ENCODE data around the gene TAL2.

Gene TAL2

DNA sequence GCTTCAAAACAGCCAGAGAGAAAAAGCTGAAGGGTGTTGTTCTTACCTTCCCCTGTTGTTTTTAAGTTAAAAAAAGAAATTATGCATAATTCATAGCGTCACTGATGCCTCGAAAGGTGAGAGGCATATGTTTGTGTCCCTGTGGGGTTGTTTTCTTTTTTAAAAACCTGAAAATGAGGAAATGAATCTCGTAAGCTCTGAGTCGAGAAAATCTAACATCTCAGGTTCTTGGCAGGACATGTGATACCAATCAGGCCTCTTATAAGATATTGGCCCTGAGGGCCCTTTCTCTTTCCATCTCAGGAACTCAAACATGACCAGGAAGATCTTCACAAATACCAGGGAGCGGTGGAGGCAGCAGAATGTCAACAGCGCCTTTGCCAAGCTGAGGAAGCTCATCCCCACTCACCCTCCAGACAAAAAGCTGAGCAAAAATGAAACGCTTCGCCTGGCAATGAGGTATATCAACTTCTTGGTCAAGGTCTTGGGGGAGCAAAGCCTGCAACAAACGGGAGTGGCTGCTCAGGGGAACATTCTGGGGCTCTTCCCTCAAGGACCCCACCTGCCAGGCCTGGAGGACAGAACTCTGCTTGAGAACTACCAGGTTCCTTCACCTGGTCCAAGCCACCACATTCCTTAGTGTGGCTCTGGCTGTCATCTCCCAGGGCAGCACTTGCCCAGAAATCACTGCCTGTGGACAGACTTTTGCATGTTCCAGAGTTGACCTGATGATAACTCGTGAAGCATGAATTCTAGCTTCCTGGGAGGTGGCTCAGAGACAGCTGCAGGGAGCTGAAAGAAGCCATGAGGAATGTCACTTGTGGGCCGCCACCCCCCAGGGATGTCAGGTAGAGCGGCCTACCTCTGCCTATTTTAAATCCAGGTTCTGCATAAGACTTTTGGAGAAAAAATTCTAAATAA is at the start of gene TAL2:
TAL2 (plus strand) TSS at position 274 of the 921 bp plus-strand sequence; CDS start at position 314, 40 bp downstream.
- no peak for DNase-seq

DNA sequence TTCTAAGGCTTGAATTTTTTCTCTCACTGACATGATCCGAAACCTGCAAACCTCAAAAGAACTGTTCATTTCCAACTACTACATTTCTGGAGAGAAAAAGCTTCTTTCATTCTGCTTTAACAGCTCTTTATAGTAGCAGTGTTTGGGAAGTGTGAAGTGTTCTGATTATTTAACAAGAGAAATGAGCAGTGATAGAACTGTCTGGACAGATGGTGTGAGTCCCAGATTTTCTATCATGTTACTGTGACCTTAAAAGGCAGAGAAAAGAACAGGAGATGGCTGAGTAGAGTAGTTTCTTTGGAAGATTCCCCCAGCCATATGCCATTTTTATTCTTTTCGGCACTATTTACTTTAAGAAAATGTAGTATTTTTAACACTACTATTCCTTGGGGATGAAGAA is 41.3 kb upstream of the TAL2 start:
- no peak for DNase-seq

DNA sequence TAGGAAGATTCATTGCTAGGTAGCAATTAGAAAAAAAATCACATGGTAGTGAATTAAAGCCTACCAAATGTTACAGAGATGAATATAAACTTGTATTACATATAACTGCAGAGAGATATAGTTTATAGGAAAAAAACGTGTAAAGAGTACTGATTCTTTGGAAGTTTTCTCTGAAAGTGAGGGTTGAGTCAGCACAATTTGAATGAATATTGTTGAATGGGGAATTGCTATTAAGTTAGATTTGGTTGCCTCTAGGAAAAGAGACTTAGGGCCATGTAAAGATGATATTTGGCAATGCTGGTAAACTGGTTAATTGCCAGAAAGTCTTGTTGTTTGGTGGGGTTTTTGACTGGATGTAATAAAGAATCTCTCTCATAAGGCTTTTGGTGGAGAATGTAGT is 37.2 kb upstream of the TAL2 start:
- DNase-seq: no peak

- no peak for DNase-seq
These were observed 29.4 kb upstream of the TAL2 start for GRCh38 chr9:105632807-105633206.

DNA sequence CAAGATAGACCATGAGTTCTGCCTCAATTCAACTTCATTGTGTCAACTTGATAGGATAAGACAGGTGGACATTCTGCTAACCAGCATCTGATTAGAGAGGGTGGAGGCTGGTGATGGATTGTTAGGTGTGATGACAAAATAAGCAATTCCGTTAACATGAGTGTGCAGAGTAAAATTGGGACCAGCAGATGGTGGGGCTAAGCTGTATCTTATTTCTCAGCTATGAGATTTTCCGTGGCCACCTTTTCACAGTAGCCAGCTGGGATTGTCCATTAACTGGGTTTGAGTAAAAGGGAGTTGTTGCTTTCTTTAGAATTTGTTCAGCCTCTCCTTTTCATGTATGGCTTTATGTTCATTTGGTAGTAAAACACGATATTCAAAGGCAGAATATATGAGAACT is 28.8 kb upstream of the TAL2 start:
- DNase-seq: no peak

DNA sequence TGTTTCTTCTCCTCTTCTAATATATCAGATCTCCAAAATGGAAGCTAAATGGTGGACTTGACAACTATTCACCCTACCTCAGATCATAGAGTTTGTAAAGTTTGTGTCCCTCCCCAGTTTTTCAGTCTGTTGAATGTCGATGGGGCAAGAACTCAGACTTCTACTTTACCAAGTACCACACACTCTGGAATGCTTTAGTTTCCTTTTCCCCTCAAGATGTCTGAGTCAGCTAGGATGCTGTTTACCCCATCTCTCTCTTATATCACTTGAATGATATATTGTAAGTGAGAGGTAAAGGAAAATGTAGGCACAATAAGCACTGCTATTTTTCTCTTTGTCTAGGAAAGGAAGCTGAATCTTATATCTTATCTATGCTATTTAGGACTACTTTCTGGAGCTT is 25.9 kb upstream of the TAL2 start:
- no peak for DNase-seq

DNA sequence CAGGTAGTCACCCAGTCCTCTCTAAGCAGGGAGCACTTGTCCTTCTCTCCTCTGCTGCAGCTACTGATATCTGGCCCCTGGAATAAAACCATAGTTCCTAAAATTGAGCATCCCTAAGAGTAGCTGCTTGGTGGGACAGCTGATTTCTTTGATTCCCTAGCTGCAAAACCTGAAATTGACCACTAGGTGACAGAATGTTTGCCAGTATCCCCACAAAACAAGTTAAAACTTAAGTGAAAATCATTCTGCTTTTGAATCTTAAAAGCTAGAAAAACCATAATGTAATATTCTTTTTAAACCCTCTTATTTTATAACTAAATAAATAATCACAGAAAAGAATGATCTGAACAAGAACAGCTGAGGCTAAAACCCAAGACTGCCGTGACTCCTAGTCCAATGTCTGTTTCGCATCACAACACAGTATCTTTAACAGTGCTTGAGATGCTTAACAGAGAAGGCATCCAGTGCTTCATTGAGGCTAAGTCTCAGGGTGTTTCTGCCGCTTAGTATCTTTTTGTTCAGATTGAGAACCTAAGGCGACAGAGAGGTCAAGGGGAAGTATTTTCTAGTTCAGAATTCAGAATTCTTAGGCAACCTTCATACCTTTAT is 24.4 kb upstream of the TAL2 start:
- no peak for DNase-seq

GRCh38 chr9:105639936-105640335 is 22.3 kb upstream of the TAL2 start:
- no peak for DNase-seq

DNA sequence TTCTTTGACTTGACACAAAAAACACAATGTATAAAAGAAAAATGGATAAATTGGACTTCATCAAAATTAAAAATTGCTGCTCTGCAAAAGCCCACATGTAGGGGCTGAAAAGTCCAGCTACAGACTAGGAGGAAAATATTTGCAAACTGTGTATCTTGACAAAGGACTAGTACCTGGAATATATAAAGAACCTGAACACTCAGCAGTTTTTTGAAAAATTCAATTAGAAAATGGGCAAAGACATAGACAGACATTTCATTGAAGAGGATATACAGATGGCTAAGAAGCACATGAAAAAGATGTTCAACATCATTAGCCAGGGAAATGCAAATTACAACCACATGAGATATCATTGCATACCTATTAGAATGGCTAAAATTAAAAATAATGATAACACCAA is 18.5 kb upstream of the TAL2 start:
- no peak for DNase-seq

DNA sequence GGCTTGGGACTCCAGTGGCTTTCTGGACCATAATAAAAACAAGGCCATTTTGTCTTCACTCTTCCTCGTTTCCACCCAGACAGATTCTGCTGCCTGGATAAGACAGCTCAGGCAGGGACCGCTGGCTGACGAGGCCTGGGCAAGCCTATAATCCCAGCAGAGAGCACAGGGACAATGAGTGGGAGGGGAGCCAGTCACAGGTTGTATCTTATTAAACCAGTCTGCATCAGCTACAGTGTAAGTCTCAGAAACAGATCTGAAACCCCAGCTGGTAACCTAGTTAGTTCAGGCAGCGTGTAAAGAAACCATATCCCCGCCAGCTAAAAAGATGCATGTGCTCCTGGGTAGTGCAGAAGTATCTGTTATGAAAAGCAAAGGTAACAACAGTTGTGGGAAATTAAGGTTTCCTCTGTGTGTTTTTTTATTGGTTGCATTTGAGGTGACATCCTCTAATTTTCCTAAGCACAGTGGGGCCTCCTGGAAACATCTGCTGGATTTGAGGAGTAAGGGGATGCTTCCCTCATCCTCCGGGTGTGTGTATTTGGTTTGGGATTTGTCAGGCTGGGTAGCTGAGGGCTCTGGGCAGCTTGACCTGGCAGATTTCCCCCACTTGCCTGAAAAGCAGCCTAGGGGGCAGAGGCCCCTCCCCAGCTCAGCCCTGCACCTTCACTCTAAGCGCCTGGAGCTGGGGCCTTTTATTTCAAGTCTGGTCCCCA is 15.2 kb upstream of the TAL2 start:
- no peak for DNase-seq

- DNase-seq: no peak
These were observed 14.5 kb upstream of the TAL2 start for GRCh38 chr9:105647595-105648349.

DNA sequence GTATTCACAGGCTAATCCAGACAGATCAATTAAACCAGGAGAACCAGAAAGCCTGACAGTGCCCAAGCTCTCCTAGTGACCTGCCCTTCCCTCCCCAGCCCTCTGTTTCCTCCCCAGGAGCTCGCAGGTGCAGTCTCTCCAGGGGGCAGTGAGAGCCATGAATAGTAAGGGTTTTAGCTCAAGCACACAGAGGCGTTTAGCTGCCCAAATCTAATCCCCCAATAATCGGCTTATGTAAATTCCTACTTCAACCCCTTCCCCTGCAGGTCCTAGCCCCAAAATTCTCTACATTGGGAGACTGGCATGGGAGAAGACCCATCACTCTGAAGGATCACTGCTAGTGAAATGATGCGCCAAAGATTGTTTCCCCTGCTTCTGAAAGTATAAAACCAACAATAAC is 10.5 kb upstream of the TAL2 start:
- no peak for DNase-seq

DNA sequence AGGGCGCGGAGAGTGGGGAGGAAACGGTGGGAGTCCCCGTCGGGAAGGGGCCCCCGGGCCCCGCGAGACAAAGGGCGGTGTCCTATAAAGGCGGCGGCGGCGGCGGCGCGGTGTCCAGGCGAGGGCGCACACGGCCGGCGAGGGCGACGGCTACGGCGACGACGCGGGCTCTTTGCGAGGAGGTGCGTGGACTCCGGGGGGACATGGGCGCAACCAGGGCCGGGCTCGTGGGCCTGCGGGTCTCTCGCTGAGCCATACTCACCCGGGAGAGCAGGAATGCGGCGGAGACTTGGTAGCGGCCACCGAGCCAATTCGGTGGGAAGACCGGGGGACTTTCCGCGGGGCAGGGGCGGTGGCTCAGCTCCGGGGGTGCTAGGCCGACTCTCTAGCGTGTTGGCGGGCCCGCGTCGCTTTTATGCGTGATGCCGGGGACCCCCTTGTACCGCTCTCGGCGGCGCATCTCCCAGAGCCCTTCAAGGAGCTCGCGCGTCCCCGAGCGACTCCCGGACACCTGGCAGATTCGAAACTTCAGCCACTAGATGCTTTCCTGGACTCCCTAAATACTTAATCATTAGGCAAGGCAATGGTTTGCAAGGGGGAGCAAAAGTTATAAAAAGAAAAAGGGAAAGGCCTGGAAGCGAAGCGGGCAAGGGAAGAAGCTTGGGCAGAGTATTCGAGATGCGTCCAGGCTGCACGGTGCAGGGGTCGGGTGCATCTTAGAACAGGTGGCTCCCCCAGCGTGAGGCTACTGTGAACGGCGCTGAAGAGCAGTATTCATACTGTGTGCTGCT is 5.9 kb upstream of the TAL2 start:
- no peak for DNase-seq

DNA sequence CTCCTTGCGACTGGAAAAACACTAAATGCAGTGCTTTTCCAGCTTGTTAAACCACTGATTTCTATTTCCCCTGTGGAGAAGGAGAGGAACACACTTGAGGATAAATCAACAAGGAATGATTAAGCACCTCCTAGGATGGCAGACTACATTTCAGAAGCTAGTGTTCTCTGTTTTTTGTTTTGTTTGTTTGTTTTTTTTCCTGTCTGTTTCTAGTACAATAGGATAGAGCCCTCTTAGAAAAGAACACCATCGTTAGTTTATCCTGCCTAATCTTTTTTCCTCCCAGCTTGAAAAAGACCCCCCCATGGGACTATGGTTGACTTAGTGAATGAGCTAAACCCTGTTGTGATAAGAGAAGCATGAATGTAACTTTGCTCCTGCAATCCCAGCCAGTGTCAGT is 3.9 kb upstream of the TAL2 start:
- no peak for DNase-seq

- DNase-seq: no peak
These were observed 1.2 kb upstream of the TAL2 start for GRCh38 chr9:105661011-105661410.

GRCh38 chr9:105663914-105664313 is 1.7 kb downstream of the TAL2 start:
- DNase-seq: no peak

GRCh38 chr9:105667867-105668266 is 5.6 kb downstream of the TAL2 start:
- DNase-seq: no peak

GRCh38 chr9:105670315-105670714 is 8.1 kb downstream of the TAL2 start:
- DNase-seq: no peak

GRCh38 chr9:105670775-105671174 is 8.5 kb downstream of the TAL2 start:
- DNase-seq: no peak

- DNase-seq: no peak
These were observed 10.5 kb downstream of the TAL2 start for GRCh38 chr9:105672711-105673234.

DNA sequence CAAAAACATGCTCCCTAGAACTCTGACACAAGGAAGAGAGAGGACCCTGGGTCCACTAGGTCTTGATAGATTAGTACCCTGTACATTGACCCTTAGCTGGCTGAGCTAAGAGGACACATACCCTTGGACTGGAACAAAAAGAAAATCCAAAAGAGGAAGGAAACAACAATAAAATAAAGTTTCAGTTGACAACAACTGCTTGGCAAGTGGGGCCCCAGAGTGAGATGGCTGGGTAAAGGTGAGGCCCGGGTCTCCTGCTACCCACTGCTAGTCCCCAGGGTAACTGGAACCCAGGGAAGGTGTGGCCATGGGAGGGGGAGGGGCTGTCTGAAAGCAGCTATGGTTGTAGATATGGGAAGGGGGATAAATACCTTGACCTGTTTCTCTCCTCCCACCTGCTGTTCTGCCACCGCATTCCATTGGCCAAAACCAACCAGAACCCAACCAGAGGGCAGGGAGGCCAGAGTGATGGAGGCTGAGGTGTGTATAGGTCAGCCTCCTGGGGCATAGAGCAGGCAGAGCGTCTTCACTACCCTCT is 11.7 kb downstream of the TAL2 start:
- no peak for DNase-seq

All from NCI-H187 (cell line).